Skin of body (tissue), 2 donors: ENCODE results near the gene AGER. TPM values are rescaled to one million over a fixed set of nuclear protein-coding genes. Genes with fewer than 3 reads are reported as not detected.
"Not testable (repeated sequence)": the region's sequence is repeated elsewhere in the genome, so short reads cannot be mapped to it uniquely, and the experiment has no call there.

Experiments
- DNase-seq: peaks from one replicate; lab custom pipeline; 2025; lab: John Stamatoyannopoulos, UW
- total RNA-seq: library from RNA; depleted of rRNA; stranded (reverse); fragments of >200 nt; gene quantifications from one replicate; pipeline ENCODE4 v1.2.3, GENCODE V29; 2014

AGER gene
- total RNA-seq, 1 donor from 2014 or later: 2.7 TPM

- DNase-seq: no peak
These were observed 16.8 kb upstream of the AGER start for GRCh38 chr6:32200711-32201475.

GRCh38 chr6:32198866-32199265 is 14.8 kb upstream of the AGER start:
- no peak for DNase-seq

DNA sequence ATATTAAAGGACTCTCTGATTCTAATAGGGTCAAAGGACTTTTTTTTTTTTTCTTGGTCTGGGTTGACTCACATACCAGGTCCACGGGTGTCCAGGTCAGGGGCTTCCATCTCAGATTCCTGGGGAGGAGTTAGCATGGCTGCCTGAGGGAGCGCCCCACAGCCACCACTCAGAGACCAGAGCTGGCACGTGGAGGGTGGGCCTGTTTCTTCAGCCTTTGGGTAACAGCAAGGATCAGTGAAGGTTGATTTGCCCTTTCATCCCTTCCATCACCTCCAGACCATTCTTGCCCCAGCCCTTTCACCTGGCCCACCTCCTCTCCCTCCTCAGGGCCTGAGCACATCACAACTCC is 14.3 kb upstream of the AGER start:
- no peak for DNase-seq

- peak; percentile 26 for DNase-seq
These were observed 12.9 kb upstream of the AGER start for GRCh38 chr6:32196682-32197616.

GRCh38 chr6:32195902-32196681 is 12.0 kb upstream of the AGER start:
- peak; percentile 85 for DNase-seq

GRCh38 chr6:32195652-32195901 is 11.5 kb upstream of the AGER start:
- peak; percentile 100 for DNase-seq

DNA sequence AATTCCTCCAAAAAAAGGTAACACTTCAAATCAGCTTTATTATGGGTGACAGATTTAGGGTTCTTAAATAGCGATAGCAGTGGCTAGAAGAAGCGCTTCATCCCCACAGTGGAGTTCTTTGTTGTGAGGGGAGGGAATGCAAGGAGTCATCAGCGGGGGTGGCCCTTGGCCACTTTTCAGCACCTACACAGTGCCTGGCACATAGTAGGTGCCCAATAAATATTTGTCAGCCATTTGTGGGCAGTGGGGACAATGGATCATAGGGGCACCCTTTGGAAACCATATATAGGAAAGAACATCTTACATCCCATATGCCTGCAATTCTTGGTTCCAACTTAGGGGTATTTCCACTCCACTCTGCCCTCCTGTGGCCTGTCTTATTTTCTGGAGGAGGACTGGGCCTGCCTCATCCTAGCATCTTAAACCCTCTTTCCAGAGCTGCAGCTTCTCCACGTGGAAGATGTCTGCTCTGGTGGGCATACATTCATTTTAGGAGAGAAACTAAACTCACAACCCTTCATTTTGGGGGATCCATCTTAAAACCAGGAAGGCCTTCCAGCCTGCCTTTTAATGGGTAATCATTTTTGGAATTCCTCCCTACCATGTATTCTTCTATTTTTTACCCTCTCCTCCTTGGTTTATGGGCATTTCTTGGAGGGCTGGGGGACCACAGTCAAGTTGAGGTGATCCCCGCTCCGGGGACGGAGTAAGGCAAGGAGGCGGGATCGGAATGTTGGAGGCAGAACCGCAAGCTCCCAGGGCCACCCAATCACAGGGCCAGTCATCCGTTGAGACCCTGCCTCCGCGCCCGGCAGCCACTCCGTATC is 11.0 kb upstream of the AGER start:
- peak; percentile 82 for DNase-seq

DNA sequence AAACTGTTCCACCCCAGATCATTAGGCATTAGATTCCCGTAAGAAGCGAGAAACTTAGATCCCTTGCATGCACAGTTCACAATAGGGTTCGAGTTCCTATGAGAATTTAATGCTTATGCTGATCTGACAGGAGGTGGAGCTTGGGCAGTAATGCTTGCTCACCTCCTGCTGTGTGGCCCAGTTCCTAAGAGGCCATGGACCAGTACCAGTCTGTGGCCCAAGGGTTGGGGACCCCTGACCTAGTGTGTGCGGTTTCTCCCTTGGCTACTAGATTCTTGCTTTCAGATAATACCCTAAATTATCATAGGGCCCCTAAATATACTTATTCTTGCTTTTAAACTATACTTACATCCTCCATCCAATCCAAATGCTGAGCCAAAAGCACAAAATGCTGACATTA is 10.3 kb upstream of the AGER start:
- DNase-seq: no peak

GRCh38 chr6:32193096-32193495 is 9.0 kb upstream of the AGER start:
- DNase-seq: not testable (repeated sequence)

- DNase-seq: peak; percentile 46
These were observed 8.6 kb upstream of the AGER start, which contains the start of gene GPSM3 for GRCh38 chr6:32192608-32193039. GPSM3 (minus strand) TSS chr6:32192643; CDS start chr6:32192513, 130 bp downstream.

- DNase-seq: no peak
These were observed 7.9 kb upstream of the AGER start for GRCh38 chr6:32191696-32192607.

DNA sequence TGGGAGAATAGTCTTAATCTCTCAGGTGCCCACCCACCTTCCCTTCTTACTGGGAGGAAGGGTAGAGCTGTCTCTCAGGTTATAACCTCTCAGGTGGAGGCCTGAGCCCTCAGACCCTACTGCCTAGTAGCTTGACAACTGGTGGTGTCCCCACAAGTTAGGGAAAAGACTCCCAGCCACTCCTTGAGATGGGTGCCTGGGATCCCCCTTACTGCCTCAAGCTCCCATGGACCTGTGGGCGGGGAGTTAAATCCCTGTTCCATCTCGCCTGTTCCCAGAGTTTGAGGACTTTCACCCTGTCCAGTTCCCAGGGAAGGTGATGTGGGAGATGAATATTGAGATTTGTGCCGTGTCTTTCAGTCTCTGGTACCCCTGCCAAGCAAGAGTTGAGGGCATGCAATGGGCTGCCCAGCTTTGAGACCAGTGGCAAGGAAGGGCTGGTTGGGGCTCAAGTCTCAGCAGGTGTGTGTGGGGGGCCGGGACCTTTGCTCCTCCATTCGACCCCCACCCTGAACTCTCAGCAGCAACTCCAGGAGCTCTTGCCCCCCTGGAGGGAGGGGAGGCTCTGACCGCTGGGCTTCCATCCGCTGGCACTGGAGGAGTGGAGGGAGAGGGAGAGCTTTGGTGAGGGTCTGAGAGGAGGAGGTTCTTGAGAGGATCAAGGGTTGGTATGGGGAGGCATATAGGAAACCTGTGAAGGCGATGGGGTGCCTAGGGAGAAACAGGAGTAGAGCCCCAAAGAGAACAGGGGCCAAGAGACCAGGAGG is 7.0 kb upstream of the AGER start:
- DNase-seq: peak; percentile 19

- peak; percentile 89 for DNase-seq
These were observed 6.2 kb upstream of the AGER start, which contains the start of gene PBX2 for GRCh38 chr6:32190054-32190851. PBX2 (minus strand) TSS chr6:32190202; CDS start chr6:32189915, 287 bp downstream.

DNA sequence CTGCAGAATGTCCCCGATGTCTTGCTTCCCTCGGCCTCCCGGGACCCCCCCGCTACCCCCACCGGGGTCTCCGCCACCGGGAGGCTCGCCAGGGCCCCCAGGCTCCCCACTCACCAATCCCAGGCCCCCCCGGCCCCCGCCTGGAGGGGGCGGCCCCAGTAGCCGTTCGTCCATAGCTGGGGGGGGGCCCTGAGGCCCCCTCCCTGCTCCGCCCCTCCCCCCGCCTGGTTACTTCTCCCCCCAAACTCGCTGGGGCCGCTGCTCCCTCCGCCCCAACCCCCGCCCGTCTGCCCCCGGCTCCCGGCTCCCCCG is 5.6 kb upstream of the AGER start:
- no peak for DNase-seq

DNA sequence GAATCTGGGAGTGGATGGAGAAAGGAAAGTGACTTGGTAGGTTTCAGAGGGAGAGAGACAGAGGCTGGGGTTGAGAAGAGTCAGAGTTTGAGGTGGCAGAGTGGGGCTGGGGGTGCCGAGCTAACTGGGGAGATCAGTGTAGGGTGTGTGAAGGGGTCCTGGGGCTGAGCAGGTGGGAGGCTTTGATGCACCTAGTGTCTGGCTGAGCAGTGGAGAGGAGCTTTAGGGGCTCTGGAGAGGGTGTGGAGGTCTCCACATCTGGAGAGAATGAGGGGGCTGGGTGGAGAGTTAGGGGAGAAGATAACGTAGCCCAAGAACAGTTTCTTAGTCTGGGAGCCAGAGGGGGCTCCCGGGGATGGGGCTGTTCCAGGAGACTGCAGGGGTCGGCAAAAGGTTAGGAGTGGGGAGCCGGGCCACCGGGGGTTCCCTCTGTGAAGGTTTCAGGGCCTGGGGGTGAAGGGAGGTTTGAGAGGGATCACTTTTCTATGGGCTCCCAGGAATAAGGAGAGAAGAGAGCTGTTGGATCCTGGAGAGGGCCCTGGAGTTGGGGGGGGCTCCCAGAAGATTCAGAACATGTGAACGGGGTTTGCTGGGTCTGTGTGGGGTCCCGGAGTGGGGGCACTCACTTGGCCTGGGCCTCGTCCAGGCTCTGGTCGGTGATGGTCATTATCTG is 5.2 kb upstream of the AGER start:
- no peak for DNase-seq

GRCh38 chr6:32188381-32189068 is 4.5 kb upstream of the AGER start:
- no peak for DNase-seq

DNA sequence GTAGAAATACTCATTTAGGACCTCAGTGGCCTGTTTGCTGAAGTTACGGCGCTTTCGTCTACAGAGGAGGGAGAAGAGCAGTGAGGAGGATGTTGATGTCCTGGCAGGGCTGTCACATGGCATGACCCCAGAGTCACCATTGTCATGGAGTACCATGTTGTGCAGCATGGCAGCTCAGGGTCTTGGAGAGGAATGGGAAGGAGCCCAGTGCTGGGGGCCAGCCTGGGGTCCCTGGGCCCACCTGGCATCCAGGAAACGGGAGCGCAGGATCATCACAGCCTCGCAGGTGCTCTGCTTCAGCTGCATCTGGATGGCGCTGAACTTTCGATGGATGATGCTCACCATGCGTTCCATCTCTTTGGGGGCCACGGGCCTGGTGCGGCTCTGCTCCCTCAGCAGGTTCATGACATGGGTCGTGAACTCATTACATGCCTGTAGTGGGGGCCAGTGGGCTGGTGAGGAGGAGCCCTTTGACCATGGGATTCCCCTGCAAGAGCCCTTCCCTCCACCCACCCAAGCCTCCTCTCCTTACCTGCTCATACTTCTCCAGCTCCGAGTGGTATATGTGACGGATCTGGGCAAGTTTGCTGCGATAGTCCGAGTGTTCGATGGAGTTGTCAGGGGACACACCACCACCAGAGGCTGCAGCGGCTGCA is 3.8 kb upstream of the AGER start:
- not testable (repeated sequence) for DNase-seq
